Testis (tissue), 3 donors: Measurements from ENCODE around the gene DAZAP2. TPM values are rescaled to one million over a fixed set of nuclear protein-coding genes. Genes with fewer than 3 reads are reported as not detected.
A peak's percentile ranks its signal among the peaks of the same experiment; 100 is the strongest.

Source experiments
- DNase-seq: peaks from one replicate; pipeline ENCODE4 v3.0.0-alpha.2; 2019
- H3K27ac ChIP-seq, 2 donors: fragments of 200-600 bp; sonication (generic); one replicate each; pipeline ENCODE4 v1.5.1; 2019
- H3K27me3 ChIP-seq: fragments of 200-600 bp; sonication (generic); one replicate; pipeline ENCODE4 v1.5.1; 2019
- H3K36me3 ChIP-seq: fragments of 200-600 bp; sonication (generic); one replicate; pipeline ENCODE4 v1.5.1; 2017; ENCODE audit warnings: low read depth; ENCODE audit errors: missing control alignments
- H3K4me1 ChIP-seq: fragments of 200-600 bp; sonication (generic); one replicate; pipeline ENCODE4 v1.5.1; 2019
- H3K4me3 ChIP-seq, 2 donors: fragments of 200-600 bp; sonication (generic); one replicate each; pipeline ENCODE4 v1.5.1; 2017 to 2019
- H3K9me3 ChIP-seq: fragments of 200-600 bp; sonication (generic); one replicate; pipeline ENCODE4 v1.5.1; 2017
- CTCF ChIP-seq, 3 experiments: fragments of 450-650 bp in 2 of 3; fragments of 200-600 bp in 1 of 3; sonication (generic) in 1 of 3; IDR thresholded peaks; one replicate each; pipeline ENCODE4 v1.5.1; 2016 to 2019; ENCODE audit warnings: antibody characterized with exemption in 3 of 3, mild to moderate bottlenecking in 2 of 3, moderate library complexity in 1 of 3
- POLR2A ChIP-seq: fragments of 450-650 bp; IDR thresholded peaks from one replicate; pipeline ENCODE4 v1.6.1; 2017; ENCODE audit warnings: antibody characterized with exemption, mild to moderate bottlenecking, moderate library complexity
- WGBS, 2 donors: methylation state at CpG; one replicate each; pipeline ENCODE4 v1.1.5; 2018; 5-methylcytosine and 5-hydroxymethylcytosine counted together
- intact Hi-C: fragments of 100-400 bp; cut with DNase I; formaldehyde crosslinking; loops from one replicate; pipeline ENCODE4 v1.15.1; 2023; ENCODE audit warnings: low total_unique reads
- polyA plus RNA-seq: library from polyadenylated mRNA; stranded (reverse); fragments of 350-450 nt; fragmentation: Illumina TruSeq; extraction: RNeasy Lipid Tissue Mini Kit (QIAGEN cat#74804); gene quantifications from one replicate; pipeline ENCODE4 v1.2.3, GENCODE V29; 2014; ENCODE audit warnings: low read depth, low replicate concordance; ENCODE audit not compliant: insufficient read depth
- total RNA-seq, 2 donors: library from RNA; depleted of rRNA; stranded (reverse); fragments of >200 nt; gene quantifications; one replicate each; pipeline ENCODE4 v1.2.3, GENCODE V29; 2016

Gene DAZAP2
- total and polyA plus RNA-seq, 3 donors from 2014 or later, result 106 to 226 (median 176) TPM

DNA sequence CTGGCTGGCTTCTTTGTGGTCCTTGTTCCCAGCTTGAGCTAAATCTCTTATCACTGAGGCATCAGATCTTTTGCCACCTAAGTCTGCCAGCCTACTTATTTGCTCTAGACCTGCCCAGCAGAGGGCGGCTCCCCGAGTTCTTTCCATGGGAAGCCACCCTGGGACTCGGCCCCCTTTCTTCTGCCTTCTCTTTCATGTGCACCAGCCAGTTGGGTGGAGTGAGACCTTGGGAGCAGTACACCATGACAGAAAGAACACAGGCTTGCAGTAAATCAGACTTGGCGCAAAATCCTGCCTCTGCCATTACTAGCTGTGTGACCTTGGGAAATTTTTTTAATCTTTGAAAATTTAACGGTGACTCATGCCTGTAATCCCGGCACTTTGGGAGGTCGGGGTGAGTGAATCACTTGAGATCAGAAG, 24.1 kb downstream of the DAZAP2 start:
- peak; percentile 75 for DNase-seq
- Histone ChIP-seq H3K9me3 (no peaks in the 10 kb centered on the region), H3K36me3 (no peaks in the 10 kb centered on the region), H3K4me1 (peaks cover 3% of the 10 kb centered on the region), H3K27ac (no peak overlapping the region), H3K4me3 (no peak overlapping the region), H3K27me3 (no peaks in the 10 kb centered on the region)
- intact Hi-C loops, result no loop called here
- WGBS, 2 donors, result 28 to 34% methylated on average over 7 of the region's 7 CpGs
- no peak for TF ChIP-seq CTCF (IDR thresholded peaks at IDR 0.05)

GRCh38 chr12:51263341-51263740, 24.7 kb downstream of the DAZAP2 start:
- Histone ChIP-seq H3K4me3 (no peak overlapping the region), H3K9me3 (no peaks in the 10 kb centered on the region), H3K27ac (no peak overlapping the region), H3K36me3 (no peaks in the 10 kb centered on the region), H3K4me1 (peaks cover 3% of the 10 kb centered on the region), H3K27me3 (no peaks in the 10 kb centered on the region)
- DNase-seq, result no peak
- intact Hi-C loops, result no loop called here
- TF ChIP-seq POLR2A (no peak), CTCF (IDR thresholded peaks at IDR 0.05) (no peak)
- 94 to 99% methylated on average over 3 of the region's 3 CpGs for WGBS, 2 donors

GRCh38 chr12:51264297-51264696, 25.7 kb downstream of the DAZAP2 start:
- no peak for TF ChIP-seq POLR2A
- TF ChIP-seq CTCF (IDR thresholded peaks at IDR 0.05), result no peak
- H3K4me3 ChIP-seq, result no peak overlapping the region
- peaks cover 3% of the 10 kb centered on the region for H3K4me1 ChIP-seq
- H3K27me3 ChIP-seq, result no peaks in the 10 kb centered on the region
- H3K36me3 ChIP-seq, result no peaks in the 10 kb centered on the region
- WGBS, 2 donors, result 76 to 94% methylated on average over 5 of the region's 5 CpGs
- no peak overlapping the region for H3K27ac ChIP-seq
- no peaks in the 10 kb centered on the region for H3K9me3 ChIP-seq
- intact Hi-C loops, result no loop called here
- no peak for DNase-seq

GRCh38 chr12:51265024-51265423, 26.4 kb downstream of the DAZAP2 start:
- DNase-seq, result no peak
- TF ChIP-seq POLR2A (no peak), CTCF (IDR thresholded peaks at IDR 0.05) (no peak)
- Histone ChIP-seq H3K4me3 (no peak overlapping the region), H3K27ac (no peak overlapping the region), H3K4me1 (peaks cover 3% of the 10 kb centered on the region), H3K27me3 (no peaks in the 10 kb centered on the region), H3K36me3 (no peaks in the 10 kb centered on the region), H3K9me3 (no peaks in the 10 kb centered on the region)
- intact Hi-C loops, result no loop called here

DNA sequence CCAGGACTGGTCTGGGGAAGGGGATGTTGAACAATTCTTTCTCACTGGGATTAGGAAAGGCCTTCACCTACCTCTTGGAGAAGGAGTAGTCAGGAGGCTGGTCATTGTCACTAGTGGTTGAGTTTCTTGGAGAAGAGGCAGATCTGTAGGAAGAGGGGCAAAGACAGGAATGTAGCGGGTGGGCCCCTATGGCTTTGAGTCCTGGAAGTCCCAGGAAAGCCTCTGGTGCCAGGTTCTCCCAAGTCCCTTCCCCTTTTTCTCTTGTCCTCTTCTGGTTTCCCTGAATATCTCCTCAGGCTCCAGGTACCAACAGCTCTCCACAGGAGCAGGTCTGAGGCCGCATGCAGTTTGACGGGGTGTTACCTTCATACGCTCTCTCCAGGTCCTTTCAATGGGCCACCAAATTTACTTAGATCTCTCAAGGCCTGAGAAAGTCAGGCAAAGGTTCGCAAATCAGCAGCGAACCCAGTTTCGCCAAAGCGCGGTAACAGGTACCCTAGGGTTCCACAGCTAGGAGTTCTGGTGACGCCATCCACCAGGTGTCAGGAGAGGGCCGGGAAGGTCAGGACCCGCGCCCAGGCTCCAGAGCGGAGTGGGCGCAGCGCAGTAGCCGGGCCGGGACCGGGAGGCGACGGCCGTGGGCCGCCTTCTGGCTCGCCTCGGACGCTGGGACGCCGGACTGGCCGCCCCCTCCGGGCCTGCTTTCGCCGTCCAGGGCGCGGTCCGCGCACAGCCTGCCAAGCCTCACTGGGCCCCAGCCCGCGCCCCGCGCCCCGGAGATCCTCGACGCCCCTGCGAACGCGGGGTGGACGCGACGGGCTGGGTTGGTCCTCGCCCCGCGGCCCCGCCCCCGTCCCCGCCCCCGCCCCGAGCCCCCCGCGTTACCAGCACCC, 30.8 kb downstream of the DAZAP2 start:
- Histone ChIP-seq H3K27ac (peak overlapping the region in 1 of 2 donors; percentile 76), H3K4me3 (peak overlapping the region; percentile 78 to 83), H3K36me3 (no peaks in the 10 kb centered on the region), H3K4me1 (no peaks in the 10 kb centered on the region), H3K27me3 (no peaks in the 10 kb centered on the region), H3K9me3 (no peaks in the 10 kb centered on the region)
- intact Hi-C loops, result no loop called here
- WGBS, 2 donors, result 21 to 55% methylated on average over 10 to 27 of the region's 59 CpGs
- TF ChIP-seq POLR2A (no peak), CTCF (IDR thresholded peaks at IDR 0.05) (no peak)
- peak; percentile 52 for DNase-seq
